ENCODE measurements around the gene OR2AT4.

GRCh38 chr11:75114465-75114864, 17.8 kb upstream of the OR2AT4 start:
- no peak for TF ChIP-seq EZH2phosphoT487 (IDR thresholded peaks at IDR 0.05; ENCODE audit: insufficient read depth, low read depth)
- no peak for TF ChIP-seq EZH2 (IDR thresholded peaks at IDR 0.05; ENCODE audit: insufficient read depth, poor library complexity, severe bottlenecking)

Data from GM23248 (cell line).